Kidney epithelial cell (primary cell): ENCODE data around the gene SRGN. TPM values are rescaled to one million over a fixed set of nuclear protein-coding genes. Genes with fewer than 3 reads are reported as not detected.

Experiments
- DNase-seq: peaks from one replicate; pipeline ENCODE4 v3.0.0-alpha.2; 2010; ENCODE audit warnings: low read depth
- H3K27me3 ChIP-seq: 2 replicates; pipeline ENCODE4 v1.6.0; 2011; ENCODE audit warnings: low read length; ENCODE audit not compliant: control insufficient read depth, insufficient read depth
- H3K36me3 ChIP-seq: 2 replicates; pipeline ENCODE4 v1.5.1; 2011; ENCODE audit warnings: low read length; ENCODE audit not compliant: control insufficient read depth, insufficient read depth
- H3K4me3 ChIP-seq: 2 replicates; pipeline ENCODE4 v1.5.1; 2011; ENCODE audit warnings: low read depth, mild to moderate bottlenecking, control low read depth, low read length
- total RNA-seq: library from RNA; depleted of rRNA; stranded (reverse); fragments of >200 nt; gene quantifications from 2 replicates; pipeline ENCODE4 v1.2.3, GENCODE V29; 2015
- TF ChIP-seq, protein P1 (sequence below): IDR thresholded peaks from 2 replicates; pipeline ENCODE4 v1.5.1; 2011; ENCODE audit warnings: mild to moderate bottlenecking, moderate library complexity, low read length, control low read depth, inconsistent platforms; ENCODE audit not compliant: insufficient read depth, poor library complexity, severe bottlenecking

The SRGN gene
- total RNA-seq, 1 donor from 2014 or later: 1.5 TPM

DNA sequence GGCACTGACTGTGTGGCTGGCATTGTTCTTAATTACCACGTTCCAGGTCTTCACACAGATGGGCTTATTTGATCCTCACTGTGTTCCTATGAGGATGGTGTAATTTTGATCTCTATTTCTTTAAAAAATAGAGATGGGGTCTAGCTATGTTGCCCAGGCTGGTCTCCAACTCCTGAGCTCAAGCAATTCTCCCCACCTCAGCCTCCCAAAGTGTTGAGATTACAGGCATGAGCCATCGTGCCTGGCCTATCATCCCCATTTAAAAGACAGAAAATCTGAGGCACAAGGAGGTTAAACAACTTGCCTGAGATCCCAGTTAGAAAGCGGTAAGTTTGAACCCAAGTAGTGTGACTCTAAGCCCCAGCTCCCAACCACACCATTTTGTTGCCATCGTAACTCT, 17.0 kb upstream of the SRGN start:
- no peaks in the 10 kb centered on the region for H3K27me3 ChIP-seq
- TF ChIP-seq, protein P1, sequence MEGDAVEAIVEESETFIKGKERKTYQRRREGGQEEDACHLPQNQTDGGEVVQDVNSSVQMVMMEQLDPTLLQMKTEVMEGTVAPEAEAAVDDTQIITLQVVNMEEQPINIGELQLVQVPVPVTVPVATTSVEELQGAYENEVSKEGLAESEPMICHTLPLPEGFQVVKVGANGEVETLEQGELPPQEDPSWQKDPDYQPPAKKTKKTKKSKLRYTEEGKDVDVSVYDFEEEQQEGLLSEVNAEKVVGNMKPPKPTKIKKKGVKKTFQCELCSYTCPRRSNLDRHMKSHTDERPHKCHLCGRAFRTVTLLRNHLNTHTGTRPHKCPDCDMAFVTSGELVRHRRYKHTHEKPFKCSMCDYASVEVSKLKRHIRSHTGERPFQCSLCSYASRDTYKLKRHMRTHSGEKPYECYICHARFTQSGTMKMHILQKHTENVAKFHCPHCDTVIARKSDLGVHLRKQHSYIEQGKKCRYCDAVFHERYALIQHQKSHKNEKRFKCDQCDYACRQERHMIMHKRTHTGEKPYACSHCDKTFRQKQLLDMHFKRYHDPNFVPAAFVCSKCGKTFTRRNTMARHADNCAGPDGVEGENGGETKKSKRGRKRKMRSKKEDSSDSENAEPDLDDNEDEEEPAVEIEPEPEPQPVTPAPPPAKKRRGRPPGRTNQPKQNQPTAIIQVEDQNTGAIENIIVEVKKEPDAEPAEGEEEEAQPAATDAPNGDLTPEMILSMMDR: no peak
- H3K36me3 ChIP-seq: no peaks in the 10 kb centered on the region
- H3K4me3 ChIP-seq: no peak overlapping the region
- no peak for DNase-seq

DNA sequence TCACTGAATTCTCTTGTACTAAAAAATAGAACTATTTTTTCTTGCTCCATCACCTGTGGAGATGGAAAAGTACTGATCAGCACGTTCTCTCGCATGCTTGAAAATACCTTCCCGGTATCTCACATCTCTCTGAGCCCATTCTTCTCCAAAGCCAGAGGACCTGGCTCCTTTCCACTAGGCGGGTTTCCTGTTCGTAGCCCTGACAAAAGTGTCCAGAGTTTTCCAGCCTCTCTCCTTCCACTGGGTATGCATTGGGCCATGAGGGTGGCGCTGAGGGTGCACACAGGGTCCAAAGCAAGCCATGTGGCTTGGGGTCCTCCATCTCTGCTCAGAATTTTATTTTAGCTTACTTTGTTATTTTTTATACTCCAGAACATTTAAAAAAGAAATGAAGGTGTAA, 16.3 kb upstream of the SRGN start:
- no peak for DNase-seq
- H3K4me3 ChIP-seq: no peak overlapping the region
- TF ChIP-seq, protein P1: no peak
- H3K27me3 ChIP-seq: no peaks in the 10 kb centered on the region
- H3K36me3 ChIP-seq: no peaks in the 10 kb centered on the region

DNA sequence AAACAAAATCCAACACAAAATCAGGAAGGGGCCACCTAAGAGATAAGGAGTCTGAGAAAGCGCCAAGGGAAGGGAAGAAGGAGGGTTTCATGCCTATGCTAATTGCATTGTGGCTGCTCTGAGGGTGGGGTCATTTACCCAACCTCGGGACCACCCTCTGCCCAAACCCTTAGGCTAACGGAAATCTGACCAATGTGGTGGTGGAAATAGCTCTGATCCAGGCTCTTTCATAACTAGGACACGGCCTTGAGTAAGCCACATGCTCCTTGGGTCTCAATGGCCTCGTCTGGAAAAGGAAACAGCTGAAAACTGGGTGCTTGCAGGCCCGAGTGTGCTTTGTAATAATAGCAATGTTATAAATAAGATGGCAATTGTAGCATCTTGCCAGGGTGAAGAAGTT, 14.9 kb upstream of the SRGN start:
- DNase-seq: no peak
- TF ChIP-seq, protein P1: no peak
- H3K27me3 ChIP-seq: no peaks in the 10 kb centered on the region
- no peaks in the 10 kb centered on the region for H3K36me3 ChIP-seq
- H3K4me3 ChIP-seq: no peak overlapping the region

DNA sequence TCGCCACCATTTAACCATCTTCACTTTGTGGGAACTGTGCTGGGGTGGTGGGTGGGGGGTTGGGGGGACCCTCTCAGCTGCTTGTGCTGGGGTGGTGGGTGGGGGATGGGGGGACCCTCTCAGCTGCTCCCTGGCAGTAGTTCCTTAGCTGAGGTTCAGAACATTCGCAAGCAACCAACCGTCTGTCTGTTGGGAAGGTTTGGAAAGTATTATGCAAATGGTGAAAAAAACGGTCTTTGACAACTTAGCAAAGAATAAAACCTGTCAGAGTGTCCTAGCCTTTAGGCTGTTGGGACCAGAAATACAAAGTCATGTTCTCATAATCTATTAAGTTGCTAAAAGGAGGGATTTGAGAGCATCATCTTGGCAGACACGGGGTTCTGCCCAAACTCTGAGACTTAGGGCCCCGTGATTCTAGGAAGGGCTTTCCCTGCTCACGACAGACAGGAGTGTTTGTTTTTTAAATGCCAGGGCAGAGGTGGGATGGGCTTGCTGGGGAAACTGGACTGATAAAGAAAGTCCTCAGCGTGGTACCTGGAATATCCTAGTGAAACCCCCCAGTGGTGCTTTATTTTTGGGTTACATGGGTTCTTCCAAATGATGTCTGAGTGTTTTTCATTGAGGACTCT, 14.1 kb upstream of the SRGN start:
- Histone ChIP-seq H3K36me3 (no peaks in the 10 kb centered on the region), H3K4me3 (no peak overlapping the region), H3K27me3 (no peaks in the 10 kb centered on the region)
- no peak for DNase-seq
- TF ChIP-seq, protein P1: no peak

DNA sequence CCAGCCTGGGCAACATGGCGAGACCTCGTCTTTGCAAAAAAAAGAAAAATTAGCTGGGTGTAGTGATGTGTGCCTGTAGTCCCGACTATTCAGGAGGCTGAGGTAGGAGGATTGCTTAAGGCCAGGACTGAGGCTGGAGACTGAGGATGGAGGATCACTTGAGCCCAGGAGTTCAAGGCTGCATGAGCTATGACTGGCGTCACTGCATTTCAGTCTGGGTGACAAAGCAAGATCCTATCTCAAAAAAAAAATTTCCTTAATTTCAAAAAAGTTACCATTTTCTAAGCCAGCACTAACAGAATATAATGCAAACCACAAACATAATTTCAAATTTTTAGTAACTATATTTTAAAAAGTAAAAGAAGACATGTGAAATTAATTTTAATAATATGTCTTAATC, 13.4 kb upstream of the SRGN start:
- Histone ChIP-seq H3K27me3 (no peaks in the 10 kb centered on the region), H3K4me3 (no peak overlapping the region), H3K36me3 (no peaks in the 10 kb centered on the region)
- no peak for DNase-seq
- TF ChIP-seq, protein P1: no peak

DNA sequence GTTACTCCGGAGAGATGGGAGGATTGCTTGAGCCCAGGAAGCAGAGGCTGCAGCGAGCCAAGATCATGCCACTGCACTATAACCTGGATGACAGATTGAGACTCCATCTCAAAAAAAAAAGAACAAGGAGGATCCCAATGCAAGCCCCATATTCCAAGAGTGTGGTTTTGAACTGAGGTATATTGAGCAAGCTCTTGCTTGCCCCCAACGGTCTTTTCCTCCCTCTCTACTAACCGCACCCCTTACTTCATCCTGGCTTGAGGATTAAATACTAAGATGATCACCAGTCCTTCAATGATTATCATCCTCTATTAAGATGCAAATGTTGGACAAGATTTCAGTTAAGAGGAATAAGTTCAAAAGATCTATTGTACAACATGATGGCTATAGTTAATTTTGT, 12.5 kb upstream of the SRGN start:
- Histone ChIP-seq H3K27me3 (no peaks in the 10 kb centered on the region), H3K4me3 (no peak overlapping the region), H3K36me3 (no peaks in the 10 kb centered on the region)
- no peak for DNase-seq
- TF ChIP-seq, protein P1: no peak
